WTC11 (cell line): ENCODE results near the gene SCAND1. TPM values are rescaled to one million over a fixed set of nuclear protein-coding genes. Genes with fewer than 3 reads are reported as not detected.

Experiments used
- CBFB ChIP-seq: sonication (generic); formaldehyde crosslinking; IDR thresholded peaks from 2 replicates; pipeline ENCODE4 v1.8.1; 2022; ENCODE audit warnings: mild to moderate bottlenecking, low read depth, missing genetic modification reagents
- CREB1 ChIP-seq: sonication (generic); formaldehyde crosslinking; IDR thresholded peaks from 2 replicates; pipeline ENCODE4 v1.8.0; 2023; ENCODE audit warnings: mild to moderate bottlenecking, missing genetic modification reagents
- GRHL2 ChIP-seq: fragments of 250-450 bp; sonication (Bioruptor Pico); IDR thresholded peaks from 2 replicates; pipeline ENCODE4 v1.8.0; 2022; ENCODE audit warnings: mild to moderate bottlenecking, moderate library complexity; ENCODE audit not compliant: insufficient replicate concordance, severe bottlenecking
- IRF2 ChIP-seq: sonication (generic); formaldehyde crosslinking; IDR thresholded peaks from 2 replicates; pipeline ENCODE4 v1.8.0; 2022; ENCODE audit warnings: low read depth, missing genetic modification reagents, borderline replicate concordance
- JAZF1 ChIP-seq: fragments of 250-450 bp; sonication (Bioruptor Pico); IDR thresholded peaks from 2 replicates; pipeline ENCODE4 v1.9.0; 2021; ENCODE audit warnings: moderate library complexity, mild to moderate bottlenecking, inconsistent platforms
- JUN ChIP-seq: sonication (generic); formaldehyde crosslinking; IDR thresholded peaks from 2 replicates; pipeline ENCODE4 v1.8.0; 2023; ENCODE audit warnings: mild to moderate bottlenecking, missing genetic modification reagents
- KAT7 ChIP-seq: sonication (generic); formaldehyde crosslinking; IDR thresholded peaks from 2 replicates; pipeline ENCODE4 v1.8.1; 2023; ENCODE audit warnings: missing genetic modification reagents, mild to moderate bottlenecking, borderline replicate concordance
- MXD4 ChIP-seq: fragments of 250-450 bp; sonication (Bioruptor Pico); IDR thresholded peaks from 2 replicates; pipeline ENCODE4 v1.8.0; 2021; ENCODE audit warnings: mild to moderate bottlenecking, moderate library complexity, borderline replicate concordance
- NR2C2 ChIP-seq: sonication (generic); formaldehyde crosslinking; IDR thresholded peaks from 2 replicates; pipeline ENCODE4 v1.8.0; 2022; ENCODE audit warnings: mild to moderate bottlenecking, missing genetic modification reagents
- TEAD4 ChIP-seq: sonication (generic); formaldehyde crosslinking; IDR thresholded peaks from 2 replicates; pipeline ENCODE4 v1.8.0; 2022; ENCODE audit warnings: mild to moderate bottlenecking, missing genetic modification reagents
- TP53 ChIP-seq: sonication (generic); formaldehyde crosslinking; IDR thresholded peaks from 2 replicates; pipeline ENCODE4 v1.8.1; 2023; ENCODE audit warnings: mild to moderate bottlenecking, missing genetic modification reagents
- total RNA-seq: library from RNA; stranded (reverse); gene quantifications from 3 replicates; pipeline ENCODE4 v1.2.3, GENCODE V29; 2021
- TF ChIP-seq, protein P1 (sequence below): sonication (generic); formaldehyde crosslinking; IDR thresholded peaks from 2 replicates; pipeline ENCODE4 v1.8.1; 2023; ENCODE audit warnings: mild to moderate bottlenecking, missing genetic modification reagents, borderline replicate concordance
- TF ChIP-seq, protein P2 (sequence below): sonication (generic); formaldehyde crosslinking; IDR thresholded peaks from 2 replicates; pipeline ENCODE4 v1.8.1; 2022; ENCODE audit warnings: mild to moderate bottlenecking, moderate library complexity, missing genetic modification reagents
- TF ChIP-seq, protein P3 (sequence below): sonication (generic); formaldehyde crosslinking; IDR thresholded peaks from 2 replicates; pipeline ENCODE4 v1.8.1; 2022; ENCODE audit warnings: low read depth, mild to moderate bottlenecking, moderate library complexity, missing genetic modification reagents, borderline replicate concordance
- TF ChIP-seq, protein P4 (sequence below): sonication (generic); formaldehyde crosslinking; IDR thresholded peaks from 2 replicates; pipeline ENCODE4 v1.8.0; 2023; ENCODE audit warnings: mild to moderate bottlenecking, missing genetic modification reagents
- TF ChIP-seq, protein P5 (sequence below): fragments of 250-450 bp; sonication (Bioruptor Pico); IDR thresholded peaks from 2 replicates; pipeline ENCODE4 v1.9.0; 2021; ENCODE audit warnings: mild to moderate bottlenecking, borderline replicate concordance
- TF ChIP-seq, protein P6 (sequence below): sonication (generic); formaldehyde crosslinking; conservative IDR thresholded peaks from 2 replicates; pipeline ENCODE4 v1.8.1; 2023; ENCODE audit warnings: mild to moderate bottlenecking, low read depth, missing genetic modification reagents, moderate library complexity
- TF ChIP-seq, protein P7 (sequence below): fragments of 250-450 bp; sonication (Bioruptor Pico); IDR thresholded peaks from 2 replicates; pipeline ENCODE4 v1.9.0; 2021; ENCODE audit warnings: mild to moderate bottlenecking

SCAND1 gene
- total RNA-seq, 1 experiment from 2014 or later, result 103 TPM

DNA sequence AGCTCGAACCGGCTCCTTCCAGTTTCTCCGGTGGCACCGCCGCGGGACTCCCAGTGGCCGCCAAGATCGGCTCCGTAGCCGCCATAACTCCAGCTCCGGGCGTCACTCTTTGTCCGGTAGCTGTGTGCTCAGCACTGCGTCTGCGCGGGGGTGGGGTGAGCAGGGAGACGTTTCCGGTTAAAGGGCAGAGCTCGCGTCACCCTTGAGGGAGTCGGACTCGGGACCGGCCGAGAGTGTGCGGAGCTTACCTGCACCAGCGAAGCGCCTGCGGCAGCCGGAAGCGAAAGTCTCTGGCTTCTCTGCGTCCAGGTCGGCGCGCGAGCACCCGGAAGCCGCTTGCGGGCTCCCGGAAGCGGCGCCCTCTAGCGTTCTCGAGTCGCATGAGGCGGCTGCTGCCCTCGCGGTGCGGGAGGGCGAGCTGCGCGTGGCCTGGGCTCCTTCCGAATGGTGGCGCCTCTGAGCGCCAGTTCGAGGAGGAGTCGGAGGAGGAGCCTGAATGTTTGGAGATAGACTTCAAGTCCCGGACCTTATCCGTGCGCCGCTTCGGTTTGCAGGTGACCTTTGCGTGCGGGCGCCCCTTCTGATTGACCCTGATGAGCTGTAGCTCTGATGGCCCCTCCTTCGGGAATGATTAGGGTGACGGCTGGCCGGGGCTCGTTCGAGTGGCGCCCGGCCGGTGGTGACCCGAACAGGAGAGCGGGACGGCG is at the start of gene SCAND1 (continued):
- TF ChIP-seq, protein P1, sequence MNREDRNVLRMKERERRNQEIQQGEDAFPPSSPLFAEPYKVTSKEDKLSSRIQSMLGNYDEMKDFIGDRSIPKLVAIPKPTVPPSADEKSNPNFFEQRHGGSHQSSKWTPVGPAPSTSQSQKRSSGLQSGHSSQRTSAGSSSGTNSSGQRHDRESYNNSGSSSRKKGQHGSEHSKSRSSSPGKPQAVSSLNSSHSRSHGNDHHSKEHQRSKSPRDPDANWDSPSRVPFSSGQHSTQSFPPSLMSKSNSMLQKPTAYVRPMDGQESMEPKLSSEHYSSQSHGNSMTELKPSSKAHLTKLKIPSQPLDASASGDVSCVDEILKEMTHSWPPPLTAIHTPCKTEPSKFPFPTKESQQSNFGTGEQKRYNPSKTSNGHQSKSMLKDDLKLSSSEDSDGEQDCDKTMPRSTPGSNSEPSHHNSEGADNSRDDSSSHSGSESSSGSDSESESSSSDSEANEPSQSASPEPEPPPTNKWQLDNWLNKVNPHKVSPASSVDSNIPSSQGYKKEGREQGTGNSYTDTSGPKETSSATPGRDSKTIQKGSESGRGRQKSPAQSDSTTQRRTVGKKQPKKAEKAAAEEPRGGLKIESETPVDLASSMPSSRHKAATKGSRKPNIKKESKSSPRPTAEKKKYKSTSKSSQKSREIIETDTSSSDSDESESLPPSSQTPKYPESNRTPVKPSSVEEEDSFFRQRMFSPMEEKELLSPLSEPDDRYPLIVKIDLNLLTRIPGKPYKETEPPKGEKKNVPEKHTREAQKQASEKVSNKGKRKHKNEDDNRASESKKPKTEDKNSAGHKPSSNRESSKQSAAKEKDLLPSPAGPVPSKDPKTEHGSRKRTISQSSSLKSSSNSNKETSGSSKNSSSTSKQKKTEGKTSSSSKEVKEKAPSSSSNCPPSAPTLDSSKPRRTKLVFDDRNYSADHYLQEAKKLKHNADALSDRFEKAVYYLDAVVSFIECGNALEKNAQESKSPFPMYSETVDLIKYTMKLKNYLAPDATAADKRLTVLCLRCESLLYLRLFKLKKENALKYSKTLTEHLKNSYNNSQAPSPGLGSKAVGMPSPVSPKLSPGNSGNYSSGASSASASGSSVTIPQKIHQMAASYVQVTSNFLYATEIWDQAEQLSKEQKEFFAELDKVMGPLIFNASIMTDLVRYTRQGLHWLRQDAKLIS (CRISPR knock-in tag), result no peak
- TF ChIP-seq, protein P2, sequence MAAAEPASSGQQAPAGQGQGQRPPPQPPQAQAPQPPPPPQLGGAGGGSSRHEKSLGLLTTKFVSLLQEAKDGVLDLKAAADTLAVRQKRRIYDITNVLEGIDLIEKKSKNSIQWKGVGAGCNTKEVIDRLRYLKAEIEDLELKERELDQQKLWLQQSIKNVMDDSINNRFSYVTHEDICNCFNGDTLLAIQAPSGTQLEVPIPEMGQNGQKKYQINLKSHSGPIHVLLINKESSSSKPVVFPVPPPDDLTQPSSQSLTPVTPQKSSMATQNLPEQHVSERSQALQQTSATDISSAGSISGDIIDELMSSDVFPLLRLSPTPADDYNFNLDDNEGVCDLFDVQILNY (CRISPR knock-in tag), result peak; percentile 32; the same call in 1 of the 2 replicates
- no peak for TF ChIP-seq JAZF1 (CRISPR knock-in tag)
- TF ChIP-seq IRF2 (CRISPR knock-in tag), result no peak
- TF ChIP-seq JUN (CRISPR knock-in tag), result no peak
- TF ChIP-seq NR2C2 (CRISPR knock-in tag), result peak; percentile 46; the same call in 1 of the 2 replicates
- TF ChIP-seq, protein P3, sequence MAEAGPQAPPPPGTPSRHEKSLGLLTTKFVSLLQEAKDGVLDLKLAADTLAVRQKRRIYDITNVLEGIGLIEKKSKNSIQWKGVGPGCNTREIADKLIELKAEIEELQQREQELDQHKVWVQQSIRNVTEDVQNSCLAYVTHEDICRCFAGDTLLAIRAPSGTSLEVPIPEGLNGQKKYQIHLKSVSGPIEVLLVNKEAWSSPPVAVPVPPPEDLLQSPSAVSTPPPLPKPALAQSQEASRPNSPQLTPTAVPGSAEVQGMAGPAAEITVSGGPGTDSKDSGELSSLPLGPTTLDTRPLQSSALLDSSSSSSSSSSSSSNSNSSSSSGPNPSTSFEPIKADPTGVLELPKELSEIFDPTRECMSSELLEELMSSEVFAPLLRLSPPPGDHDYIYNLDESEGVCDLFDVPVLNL (CRISPR knock-in tag), result no peak; the same call in 1 of the 2 replicates
- TF ChIP-seq, protein P4, sequence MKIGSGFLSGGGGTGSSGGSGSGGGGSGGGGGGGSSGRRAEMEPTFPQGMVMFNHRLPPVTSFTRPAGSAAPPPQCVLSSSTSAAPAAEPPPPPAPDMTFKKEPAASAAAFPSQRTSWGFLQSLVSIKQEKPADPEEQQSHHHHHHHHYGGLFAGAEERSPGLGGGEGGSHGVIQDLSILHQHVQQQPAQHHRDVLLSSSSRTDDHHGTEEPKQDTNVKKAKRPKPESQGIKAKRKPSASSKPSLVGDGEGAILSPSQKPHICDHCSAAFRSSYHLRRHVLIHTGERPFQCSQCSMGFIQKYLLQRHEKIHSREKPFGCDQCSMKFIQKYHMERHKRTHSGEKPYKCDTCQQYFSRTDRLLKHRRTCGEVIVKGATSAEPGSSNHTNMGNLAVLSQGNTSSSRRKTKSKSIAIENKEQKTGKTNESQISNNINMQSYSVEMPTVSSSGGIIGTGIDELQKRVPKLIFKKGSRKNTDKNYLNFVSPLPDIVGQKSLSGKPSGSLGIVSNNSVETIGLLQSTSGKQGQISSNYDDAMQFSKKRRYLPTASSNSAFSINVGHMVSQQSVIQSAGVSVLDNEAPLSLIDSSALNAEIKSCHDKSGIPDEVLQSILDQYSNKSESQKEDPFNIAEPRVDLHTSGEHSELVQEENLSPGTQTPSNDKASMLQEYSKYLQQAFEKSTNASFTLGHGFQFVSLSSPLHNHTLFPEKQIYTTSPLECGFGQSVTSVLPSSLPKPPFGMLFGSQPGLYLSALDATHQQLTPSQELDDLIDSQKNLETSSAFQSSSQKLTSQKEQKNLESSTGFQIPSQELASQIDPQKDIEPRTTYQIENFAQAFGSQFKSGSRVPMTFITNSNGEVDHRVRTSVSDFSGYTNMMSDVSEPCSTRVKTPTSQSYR (CRISPR knock-in tag), result no peak
- TF ChIP-seq CREB1 (CRISPR knock-in tag), result no peak
- TF ChIP-seq, protein P5, sequence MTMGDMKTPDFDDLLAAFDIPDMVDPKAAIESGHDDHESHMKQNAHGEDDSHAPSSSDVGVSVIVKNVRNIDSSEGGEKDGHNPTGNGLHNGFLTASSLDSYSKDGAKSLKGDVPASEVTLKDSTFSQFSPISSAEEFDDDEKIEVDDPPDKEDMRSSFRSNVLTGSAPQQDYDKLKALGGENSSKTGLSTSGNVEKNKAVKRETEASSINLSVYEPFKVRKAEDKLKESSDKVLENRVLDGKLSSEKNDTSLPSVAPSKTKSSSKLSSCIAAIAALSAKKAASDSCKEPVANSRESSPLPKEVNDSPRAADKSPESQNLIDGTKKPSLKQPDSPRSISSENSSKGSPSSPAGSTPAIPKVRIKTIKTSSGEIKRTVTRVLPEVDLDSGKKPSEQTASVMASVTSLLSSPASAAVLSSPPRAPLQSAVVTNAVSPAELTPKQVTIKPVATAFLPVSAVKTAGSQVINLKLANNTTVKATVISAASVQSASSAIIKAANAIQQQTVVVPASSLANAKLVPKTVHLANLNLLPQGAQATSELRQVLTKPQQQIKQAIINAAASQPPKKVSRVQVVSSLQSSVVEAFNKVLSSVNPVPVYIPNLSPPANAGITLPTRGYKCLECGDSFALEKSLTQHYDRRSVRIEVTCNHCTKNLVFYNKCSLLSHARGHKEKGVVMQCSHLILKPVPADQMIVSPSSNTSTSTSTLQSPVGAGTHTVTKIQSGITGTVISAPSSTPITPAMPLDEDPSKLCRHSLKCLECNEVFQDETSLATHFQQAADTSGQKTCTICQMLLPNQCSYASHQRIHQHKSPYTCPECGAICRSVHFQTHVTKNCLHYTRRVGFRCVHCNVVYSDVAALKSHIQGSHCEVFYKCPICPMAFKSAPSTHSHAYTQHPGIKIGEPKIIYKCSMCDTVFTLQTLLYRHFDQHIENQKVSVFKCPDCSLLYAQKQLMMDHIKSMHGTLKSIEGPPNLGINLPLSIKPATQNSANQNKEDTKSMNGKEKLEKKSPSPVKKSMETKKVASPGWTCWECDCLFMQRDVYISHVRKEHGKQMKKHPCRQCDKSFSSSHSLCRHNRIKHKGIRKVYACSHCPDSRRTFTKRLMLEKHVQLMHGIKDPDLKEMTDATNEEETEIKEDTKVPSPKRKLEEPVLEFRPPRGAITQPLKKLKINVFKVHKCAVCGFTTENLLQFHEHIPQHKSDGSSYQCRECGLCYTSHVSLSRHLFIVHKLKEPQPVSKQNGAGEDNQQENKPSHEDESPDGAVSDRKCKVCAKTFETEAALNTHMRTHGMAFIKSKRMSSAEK (CRISPR knock-in tag), result no peak
- peak; percentile 73; the same call in 1 of the 2 replicates for TF ChIP-seq KAT7 (CRISPR knock-in tag)
- TF ChIP-seq CBFB (CRISPR knock-in tag), result peak; percentile 78
- no peak for TF ChIP-seq GRHL2 (CRISPR knock-in tag)
- TF ChIP-seq, protein P6, sequence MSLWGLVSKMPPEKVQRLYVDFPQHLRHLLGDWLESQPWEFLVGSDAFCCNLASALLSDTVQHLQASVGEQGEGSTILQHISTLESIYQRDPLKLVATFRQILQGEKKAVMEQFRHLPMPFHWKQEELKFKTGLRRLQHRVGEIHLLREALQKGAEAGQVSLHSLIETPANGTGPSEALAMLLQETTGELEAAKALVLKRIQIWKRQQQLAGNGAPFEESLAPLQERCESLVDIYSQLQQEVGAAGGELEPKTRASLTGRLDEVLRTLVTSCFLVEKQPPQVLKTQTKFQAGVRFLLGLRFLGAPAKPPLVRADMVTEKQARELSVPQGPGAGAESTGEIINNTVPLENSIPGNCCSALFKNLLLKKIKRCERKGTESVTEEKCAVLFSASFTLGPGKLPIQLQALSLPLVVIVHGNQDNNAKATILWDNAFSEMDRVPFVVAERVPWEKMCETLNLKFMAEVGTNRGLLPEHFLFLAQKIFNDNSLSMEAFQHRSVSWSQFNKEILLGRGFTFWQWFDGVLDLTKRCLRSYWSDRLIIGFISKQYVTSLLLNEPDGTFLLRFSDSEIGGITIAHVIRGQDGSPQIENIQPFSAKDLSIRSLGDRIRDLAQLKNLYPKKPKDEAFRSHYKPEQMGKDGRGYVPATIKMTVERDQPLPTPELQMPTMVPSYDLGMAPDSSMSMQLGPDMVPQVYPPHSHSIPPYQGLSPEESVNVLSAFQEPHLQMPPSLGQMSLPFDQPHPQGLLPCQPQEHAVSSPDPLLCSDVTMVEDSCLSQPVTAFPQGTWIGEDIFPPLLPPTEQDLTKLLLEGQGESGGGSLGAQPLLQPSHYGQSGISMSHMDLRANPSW (CRISPR knock-in tag), result 0 out of 2 replicates have a peak, but pooled peaks have one; percentile 66
- TF ChIP-seq, protein P7, sequence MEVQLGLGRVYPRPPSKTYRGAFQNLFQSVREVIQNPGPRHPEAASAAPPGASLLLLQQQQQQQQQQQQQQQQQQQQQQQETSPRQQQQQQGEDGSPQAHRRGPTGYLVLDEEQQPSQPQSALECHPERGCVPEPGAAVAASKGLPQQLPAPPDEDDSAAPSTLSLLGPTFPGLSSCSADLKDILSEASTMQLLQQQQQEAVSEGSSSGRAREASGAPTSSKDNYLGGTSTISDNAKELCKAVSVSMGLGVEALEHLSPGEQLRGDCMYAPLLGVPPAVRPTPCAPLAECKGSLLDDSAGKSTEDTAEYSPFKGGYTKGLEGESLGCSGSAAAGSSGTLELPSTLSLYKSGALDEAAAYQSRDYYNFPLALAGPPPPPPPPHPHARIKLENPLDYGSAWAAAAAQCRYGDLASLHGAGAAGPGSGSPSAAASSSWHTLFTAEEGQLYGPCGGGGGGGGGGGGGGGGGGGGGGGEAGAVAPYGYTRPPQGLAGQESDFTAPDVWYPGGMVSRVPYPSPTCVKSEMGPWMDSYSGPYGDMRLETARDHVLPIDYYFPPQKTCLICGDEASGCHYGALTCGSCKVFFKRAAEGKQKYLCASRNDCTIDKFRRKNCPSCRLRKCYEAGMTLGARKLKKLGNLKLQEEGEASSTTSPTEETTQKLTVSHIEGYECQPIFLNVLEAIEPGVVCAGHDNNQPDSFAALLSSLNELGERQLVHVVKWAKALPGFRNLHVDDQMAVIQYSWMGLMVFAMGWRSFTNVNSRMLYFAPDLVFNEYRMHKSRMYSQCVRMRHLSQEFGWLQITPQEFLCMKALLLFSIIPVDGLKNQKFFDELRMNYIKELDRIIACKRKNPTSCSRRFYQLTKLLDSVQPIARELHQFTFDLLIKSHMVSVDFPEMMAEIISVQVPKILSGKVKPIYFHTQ (CRISPR knock-in tag), result no peak
- no peak for TF ChIP-seq TEAD4
- no peak for TF ChIP-seq MXD4 (CRISPR knock-in tag)
- peak; percentile 85; the same call in 1 of the 2 replicates for TF ChIP-seq TP53 (CRISPR knock-in tag)
